Fibroblast of the conjunctiva (primary cell): ENCODE results near the gene OXSM.

Source experiments
- DNase-seq: peaks from one replicate; pipeline ENCODE4 v3.0.0-alpha.2; 2010; ENCODE audit warnings: low read depth

Gene OXSM

DNA sequence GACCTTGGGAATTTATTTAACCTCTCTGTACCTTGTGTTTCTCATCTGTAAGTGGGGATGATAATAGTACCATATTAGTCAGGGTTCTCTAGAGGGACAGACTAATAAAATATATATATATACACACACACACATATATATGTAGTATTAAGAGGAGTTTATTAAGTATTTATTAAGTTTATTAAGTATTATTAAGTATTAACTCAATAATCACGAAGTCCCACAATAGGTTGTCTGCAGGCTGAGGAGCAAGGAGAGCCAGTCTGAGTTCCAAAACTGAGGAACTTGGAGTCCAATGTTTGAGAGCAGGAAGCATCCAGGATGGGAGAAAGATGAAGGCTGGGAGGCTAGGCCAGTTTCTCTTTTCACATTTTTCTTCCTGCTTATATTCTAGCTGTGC is 14.8 kb downstream of the OXSM start:
- no peak for DNase-seq

DNA sequence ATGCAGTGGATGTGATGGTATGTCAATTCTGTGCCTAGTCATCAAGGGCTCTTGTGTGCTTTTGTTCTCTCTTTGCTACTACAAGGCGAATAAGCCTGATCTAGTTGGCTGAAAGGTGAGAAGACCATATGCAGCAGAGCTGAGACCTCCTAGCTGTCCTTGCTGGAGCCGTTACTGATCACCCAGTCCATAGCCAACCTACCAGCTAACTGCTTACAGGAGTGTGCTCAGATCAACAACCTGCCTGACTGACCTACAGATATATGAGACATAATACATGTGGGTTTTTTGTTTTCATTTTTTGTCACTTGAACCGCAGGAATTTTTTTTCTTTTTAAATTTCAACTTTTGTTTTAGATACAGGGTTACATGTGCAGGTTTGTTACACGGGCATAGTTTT is 22.8 kb downstream of the OXSM start:
- no peak for DNase-seq

DNA sequence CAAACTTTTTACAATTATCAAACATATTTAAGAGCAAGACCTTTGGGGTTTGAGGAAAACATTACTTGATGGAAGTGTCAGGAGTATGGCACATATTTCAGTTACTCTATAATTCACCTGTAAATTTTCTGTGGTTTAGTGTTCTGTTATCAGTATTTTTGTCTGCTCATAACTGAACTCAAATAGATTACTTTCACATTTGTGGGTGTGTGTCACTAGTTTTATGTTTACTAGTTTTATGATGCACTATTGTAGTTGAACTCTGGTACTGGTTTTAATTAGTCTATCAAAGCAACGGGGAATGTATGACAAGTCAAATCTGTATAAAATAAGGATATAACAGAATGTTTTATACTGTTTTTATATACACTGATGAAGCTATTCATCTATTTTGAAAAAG is 27.2 kb downstream of the OXSM start:
- DNase-seq: no peak

DNA sequence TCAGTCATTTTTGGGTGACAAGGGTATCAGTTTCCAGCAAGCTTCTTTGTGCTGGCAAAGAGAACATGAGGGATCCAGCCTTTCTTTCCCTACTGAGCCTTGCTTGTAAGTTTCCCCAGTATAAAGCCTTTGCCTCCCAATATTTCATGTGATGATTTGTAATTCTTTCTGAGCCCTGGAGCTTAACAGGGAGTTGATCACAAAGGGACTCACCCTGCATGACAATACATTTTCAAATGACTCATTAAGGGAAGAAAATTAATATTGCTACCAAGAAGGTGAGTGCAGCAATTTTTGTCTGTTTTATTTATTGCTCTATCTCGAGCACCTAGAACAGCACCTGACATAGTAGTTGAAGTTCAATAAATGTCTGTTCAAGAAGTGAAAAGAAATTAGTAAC is 27.7 kb downstream of the OXSM start:
- DNase-seq: no peak

DNA sequence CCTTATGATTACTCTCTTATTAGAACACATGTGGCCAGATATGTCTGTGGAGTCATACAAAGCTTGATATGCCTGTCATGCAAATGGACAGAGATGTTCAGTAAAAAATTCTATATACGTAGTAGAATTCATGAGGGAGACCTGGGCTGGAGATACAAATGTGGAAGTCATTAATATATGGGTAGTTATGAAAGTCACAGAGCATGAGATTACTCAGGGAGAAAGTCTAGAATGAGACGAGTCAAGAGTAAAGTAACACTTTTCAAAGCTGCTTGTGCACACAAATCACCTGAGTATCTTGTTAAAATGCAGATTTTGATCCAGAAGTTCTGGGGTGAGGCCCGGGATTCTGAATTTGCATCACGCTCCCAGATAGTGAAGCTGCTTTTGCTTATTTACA is 28.4 kb downstream of the OXSM start:
- no peak for DNase-seq

DNA sequence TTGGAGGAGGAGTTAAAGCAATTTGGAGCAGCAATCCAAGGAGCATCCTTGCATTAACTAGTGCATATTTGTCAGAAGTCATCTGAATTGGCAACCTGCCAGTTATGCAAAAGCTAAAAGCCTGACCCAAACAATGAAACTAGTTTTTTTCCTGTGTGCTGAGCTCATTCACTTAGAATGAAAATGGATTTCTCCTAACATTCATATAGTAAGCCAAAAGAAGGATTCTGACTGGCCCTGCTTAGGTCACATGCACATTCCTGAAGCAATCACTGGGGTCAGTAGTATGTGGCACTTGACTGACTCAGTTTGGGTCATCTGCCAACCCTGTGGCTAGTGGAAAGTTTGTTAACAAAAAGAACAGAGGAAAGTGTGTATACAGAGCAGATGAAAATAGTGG is 30.5 kb downstream of the OXSM start:
- DNase-seq: peak; percentile 89

DNA sequence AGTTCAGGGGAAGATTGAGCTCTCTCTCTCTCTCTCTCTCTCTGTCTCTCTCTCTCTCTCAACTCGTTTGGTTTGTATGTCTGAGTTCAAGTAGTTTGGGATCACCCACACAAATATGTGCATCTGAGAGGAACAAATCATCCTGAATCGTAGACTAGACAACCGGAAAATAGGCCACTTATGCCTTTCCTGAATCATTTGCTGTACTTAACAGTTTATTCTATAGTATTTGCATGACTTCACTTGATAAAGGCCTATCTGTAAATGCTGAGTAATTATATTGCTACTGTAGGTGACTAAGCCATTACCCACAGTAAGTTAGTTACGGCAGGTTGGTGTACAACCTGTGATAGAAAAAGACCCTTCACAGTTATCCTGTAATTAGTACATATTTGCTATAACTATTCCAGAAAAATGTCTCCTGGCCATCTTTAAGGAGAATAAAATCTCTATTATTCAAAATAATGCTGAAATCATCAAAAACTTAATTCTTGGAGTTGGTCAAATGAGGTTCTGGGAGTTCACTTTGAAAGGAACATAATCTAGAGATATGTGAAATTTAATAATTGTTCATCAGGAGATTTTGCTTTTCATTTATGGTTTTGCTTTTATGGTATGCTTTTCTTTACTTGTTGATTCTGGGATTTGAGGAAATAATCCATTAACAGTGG is 31.1 kb downstream of the OXSM start:
- DNase-seq: no peak

DNA sequence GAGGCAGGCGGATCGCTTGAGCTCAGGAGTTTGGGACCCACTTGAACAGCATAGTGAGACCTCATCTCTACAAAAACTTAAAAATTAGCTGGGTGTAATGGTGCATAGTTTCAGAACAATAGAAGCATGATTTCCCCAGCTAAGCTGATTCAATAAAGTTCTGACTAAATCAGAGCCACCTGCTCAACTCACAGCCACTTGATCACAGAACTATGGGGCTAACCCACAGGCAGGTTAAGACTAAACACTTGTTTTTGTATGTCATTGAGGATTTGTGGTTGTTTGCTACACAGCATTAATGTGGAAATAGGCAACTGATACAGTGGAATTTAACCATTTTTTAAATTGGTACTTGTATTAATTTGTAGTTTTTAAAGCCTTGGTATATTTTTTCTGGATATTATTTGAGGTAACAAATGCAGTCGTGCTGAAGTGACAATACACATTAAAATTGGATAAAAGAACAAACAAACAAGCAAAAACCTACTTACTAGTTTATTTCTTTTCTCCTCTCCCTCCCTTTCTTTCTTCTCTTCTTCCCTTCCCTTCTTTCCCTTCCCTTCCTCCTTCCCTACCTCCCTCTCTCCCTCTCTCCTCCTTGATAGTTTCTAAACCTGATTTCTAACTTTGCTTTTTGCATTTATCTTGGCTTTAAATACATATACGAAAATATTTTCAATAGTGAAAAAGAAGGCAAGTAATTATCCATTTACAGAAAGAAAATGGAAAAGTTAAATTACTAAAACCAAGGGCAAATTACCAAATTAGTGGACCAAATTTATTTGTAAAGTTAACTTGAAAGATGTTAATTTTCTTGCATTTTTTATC is 32.1 kb downstream of the OXSM start:
- no peak for DNase-seq

DNA sequence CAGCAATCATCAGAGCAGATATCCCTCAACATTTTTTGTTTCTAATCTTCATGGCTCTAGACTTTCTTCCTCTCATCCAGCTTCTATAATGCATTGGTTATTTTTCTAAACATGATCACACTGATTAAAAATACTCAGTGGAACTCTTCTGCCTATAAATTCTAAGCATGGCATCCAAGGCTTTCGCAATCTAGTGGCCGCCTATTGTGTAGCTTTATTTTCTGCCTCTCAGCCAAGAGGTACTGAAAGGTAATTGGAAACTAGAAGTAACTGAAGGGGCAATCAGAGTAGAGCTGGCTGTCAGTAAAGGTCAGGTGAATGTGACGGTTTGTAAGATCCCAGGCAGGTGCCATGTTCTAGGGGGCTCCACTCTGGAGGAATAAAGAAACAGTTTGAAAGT is 33.4 kb downstream of the OXSM start:
- DNase-seq: no peak

DNA sequence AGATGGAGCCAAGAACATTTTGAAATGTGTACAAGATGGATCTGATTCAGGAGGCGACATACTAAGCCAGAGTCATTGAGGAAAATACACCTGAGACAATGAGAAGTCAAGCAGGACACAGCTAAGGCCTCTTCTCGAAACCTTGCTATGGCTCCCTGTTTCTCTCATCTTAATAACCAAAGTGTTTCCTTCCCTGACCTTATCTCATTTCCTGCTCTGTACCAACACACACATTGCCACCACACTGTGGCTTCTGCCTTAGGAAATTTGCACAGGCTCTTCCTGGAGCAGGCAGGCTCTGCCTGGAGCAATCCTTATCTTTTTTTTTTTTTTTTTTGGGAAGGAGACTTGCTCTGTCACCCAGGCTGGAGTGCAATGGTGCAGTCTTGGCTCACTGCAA is 36.6 kb downstream of the OXSM start:
- no peak for DNase-seq

DNA sequence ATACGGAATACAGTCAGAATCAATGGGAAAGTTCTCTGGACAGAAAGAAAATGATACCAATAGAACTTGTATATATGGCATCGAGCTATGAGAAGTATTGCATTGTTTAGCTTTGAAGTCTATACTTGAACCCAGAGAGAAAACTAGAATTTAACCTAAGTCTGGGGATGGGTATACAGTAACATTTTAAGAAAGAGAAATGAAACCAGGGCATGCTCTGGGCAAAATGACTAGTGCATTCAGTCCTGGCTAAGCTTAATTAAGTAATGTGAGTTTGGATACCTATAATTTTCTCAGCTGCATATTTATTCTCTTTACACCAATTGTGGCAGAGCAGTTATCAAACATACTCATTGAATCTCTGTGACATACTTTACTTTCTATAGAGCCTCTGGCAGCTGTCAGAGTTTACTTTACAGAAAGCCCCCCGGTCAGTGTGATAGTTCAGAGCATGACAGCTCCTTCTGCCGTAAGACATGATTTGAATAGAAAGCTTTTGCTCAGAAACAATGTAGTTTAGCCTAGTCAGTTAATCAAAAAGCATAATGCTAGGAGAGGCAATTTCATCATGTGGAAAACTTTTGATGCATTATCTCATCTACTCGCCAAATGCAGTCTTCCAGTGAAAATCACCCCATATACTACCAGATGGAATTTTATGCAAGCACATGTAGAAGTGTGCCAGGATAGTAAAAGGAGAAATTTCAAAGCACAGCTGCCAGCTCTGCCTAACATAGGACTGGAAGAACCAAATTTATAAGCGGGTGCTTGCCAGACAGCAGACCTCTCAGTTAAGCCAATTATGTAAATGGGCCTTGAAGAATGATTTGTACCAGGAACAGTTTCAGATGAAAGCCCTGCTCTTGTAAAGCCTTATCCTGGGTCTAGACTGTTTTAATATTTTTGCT is 40.7 kb downstream of the OXSM start:
- no peak for DNase-seq

DNA sequence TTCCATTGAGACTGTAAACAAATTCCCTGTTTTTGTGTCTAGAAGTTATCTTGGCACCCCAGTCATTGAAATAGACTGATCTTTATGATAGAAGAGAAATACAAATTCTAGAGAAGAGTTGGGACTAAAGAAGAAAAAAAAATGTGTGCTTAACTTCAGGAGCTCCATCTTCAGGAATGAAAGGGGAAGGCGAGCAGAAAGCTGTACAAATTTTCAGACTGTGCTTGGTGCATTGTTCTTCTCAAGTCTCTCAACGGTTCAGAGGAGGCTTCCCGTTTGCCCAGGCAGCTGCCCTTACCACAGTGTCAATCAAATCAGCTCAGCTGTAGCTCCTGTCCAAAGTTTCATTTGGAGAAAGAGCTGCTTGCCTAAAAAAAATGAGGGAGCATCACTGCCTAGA is 41.7 kb downstream of the OXSM start:
- peak; percentile 13 for DNase-seq

DNA sequence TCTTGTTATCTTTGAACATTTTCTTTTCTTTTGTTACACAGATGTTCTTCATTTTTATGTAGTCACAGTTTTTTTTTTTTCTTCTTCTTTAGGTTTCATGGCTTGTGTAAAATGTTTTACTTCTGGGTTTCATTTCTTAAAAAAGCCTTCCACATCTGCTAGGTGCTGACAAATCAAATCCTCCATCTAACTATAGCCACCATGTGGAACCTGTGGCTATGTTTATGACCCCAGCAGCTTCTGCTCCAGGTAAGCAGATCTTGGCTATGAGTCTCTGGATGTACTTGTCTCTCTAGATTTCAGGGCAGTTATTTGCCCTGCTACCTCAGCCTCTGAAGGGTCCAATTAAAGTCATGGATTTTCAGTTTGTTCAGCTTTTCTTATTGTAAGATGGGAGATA is 44.5 kb downstream of the OXSM start:
- DNase-seq: no peak

DNA sequence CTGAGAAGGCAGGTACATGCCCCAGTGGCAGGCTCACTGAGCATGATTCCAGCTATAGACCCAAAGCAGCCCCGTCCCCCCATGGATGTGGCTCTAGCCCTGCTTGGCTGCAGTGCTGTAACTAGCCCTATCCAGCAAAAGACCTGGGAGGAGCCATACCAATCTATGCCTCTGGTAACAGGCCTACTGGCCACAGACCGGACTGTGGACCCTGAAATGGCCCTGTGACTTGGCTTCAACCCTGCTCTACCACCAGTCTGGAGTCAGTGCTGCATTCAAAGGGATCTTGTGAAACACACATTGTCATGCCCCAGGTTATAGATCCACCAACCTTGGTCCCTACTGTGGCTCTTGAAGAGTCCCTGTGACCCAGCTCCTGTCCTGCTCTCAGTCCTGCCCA is 46.7 kb downstream of the OXSM start:
- no peak for DNase-seq

DNA sequence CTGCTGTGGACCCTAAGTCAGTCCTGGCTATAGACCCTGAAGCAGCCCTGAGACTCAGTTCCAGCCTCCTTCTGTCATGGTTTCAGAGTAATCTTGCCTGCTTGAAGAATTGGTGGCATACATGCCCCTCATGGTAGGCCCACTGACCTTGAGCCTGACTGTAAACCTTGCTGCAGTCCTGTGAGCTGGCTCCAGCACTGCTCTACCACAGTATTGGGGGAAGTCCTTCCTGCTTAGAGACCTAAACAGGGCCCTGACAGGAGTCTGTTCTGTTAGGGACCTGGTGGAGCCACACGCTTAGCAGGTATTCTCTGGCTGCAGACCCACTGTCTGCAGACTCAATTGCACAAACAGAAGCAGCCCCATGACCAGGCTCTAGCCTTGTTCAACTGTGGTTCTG is 47.1 kb downstream of the OXSM start:
- DNase-seq: no peak

DNA sequence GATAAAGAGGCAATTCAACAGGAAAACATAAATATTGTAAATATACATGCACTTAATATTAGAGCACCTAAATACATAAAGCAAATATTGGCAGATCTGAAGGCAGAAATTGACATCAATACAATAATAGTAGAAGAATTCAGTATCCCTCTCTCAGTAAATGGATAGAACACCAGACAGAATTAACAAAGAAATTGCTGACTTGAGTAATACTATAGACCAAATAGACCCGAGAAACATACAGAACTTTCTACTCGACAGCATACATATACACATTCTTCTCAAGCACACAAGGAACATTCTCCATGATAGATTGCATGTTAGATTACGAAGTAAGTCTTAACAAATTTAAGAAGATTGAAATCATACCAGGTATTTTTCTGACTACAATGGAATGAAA is 50.2 kb downstream of the OXSM start:
- no peak for DNase-seq

DNA sequence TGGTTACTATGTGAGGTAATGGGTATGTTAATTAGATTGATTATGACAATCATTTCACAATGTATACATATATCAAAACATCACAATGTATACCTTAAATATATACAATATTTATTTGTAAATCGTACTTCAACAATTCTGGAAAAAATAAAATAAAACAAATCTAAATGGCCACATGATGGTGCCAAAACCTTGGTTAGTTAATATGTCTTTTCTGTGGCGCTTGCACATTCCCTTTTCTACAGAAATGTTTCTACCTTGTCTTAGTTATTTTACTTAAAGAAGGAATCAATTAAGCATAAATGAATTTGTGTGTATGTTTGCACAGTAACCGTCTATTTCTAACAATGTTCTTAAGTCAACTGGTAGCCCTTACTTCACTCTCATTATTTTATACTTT is 53.4 kb downstream of the OXSM start:
- no peak for DNase-seq
